Thyroid gland (tissue), 4 donors: ENCODE measurements around the gene CAGE1. TPM values are rescaled to one million over a fixed set of nuclear protein-coding genes. Genes with fewer than 3 reads are reported as not detected.
"Not testable (repeated sequence)": the region's sequence is repeated elsewhere in the genome, so short reads cannot be mapped to it uniquely, and the experiment has no call there.

ENCODE experiments used
- DNase-seq, 2 donors: peaks; one replicate each; pipeline ENCODE4 v3.0.0-alpha.2; 2019
- H3K27ac ChIP-seq, 3 donors: fragments of 200-600 bp; sonication (generic); 1 replicate in 2 of 3; 2 replicates in 1 of 3; pipeline ENCODE4 v1.5.1; 2016 to 2019; ENCODE audit warnings: mild to moderate bottlenecking in 1 of 3, moderate library complexity in 1 of 3
- H3K27me3 ChIP-seq: fragments of 200-600 bp; sonication (generic); one replicate; pipeline ENCODE4 v1.5.1; 2019
- H3K36me3 ChIP-seq, 2 donors: fragments of 200-600 bp; sonication (generic); one replicate each; pipeline ENCODE4 v1.5.1; 2016 to 2019
- H3K4me1 ChIP-seq, 2 donors: fragments of 200-600 bp; sonication (generic); one replicate each; pipeline ENCODE4 v1.5.1; 2017 to 2019
- H3K4me3 ChIP-seq, 3 donors: fragments of 200-600 bp; sonication (generic); replicated peaks in 1 of 3; 1 replicate in 2 of 3; 2 replicates in 1 of 3; pipeline ENCODE4 v1.5.1; 2016; ENCODE audit warnings: mild to moderate bottlenecking in 1 of 3
- H3K9me3 ChIP-seq: fragments of 200-600 bp; sonication (generic); one replicate; pipeline ENCODE4 v1.5.1; 2017
- POLR2A ChIP-seq, 2 donors: fragments of 450-650 bp; IDR thresholded peaks; one replicate each; pipeline ENCODE4 v1.6.1; 2017; ENCODE audit warnings: antibody characterized with exemption in 2 of 2, mild to moderate bottlenecking in 2 of 2, moderate library complexity in 1 of 2
- whole genome bisulfite sequencing, 2 donors: methylation state at CpG; one replicate each; pipeline ENCODE4 v1.1.5; 2017; 5-methylcytosine and 5-hydroxymethylcytosine counted together
- intact Hi-C: fragments of 100-400 bp; cut with DNase I; formaldehyde crosslinking; loops from one replicate; pipeline ENCODE4 v1.15.1; 2023
- total RNA-seq, 4 donors: library from RNA; depleted of rRNA; stranded (reverse); fragments of >200 nt; gene quantifications; one replicate each; pipeline ENCODE4 v1.2.3, GENCODE V29; 2016
- TF ChIP-seq, protein P1 (sequence below), 6 experiments: fragments of 200-600 bp in 3 of 6; fragments of 450-650 bp in 3 of 6; sonication (generic) in 3 of 6; IDR thresholded peaks; one replicate each; pipeline ENCODE4 v1.5.1; 2016 to 2019; ENCODE audit warnings: antibody characterized with exemption in 6 of 6, mild to moderate bottlenecking in 2 of 6, inconsistent platforms in 1 of 6, moderate library complexity in 1 of 6

The CAGE1 gene
- total RNA-seq, 4 donors from 2014 or later, result 0.20 TPM; not detected in 3

DNA sequence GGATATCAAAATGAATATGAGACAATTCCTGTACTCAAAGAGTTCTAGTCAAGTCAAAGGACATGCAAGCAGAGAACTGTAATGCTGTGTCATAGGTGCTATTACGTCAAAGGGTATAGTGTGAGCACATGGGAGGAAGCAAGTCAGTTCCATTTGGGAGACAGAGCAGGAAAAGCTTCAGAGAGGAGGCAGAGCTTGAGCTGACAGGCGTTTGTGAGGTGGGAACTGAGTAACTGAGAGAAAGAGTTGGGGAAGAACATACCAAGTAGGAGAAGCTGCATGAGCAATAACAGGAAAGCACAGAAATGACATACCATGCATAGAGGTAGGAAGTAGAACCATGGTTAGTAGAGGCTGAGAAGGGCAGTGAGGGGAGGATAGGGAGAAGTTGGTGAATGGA, 61.3 kb downstream of the CAGE1 start:
- TF ChIP-seq, protein P1, sequence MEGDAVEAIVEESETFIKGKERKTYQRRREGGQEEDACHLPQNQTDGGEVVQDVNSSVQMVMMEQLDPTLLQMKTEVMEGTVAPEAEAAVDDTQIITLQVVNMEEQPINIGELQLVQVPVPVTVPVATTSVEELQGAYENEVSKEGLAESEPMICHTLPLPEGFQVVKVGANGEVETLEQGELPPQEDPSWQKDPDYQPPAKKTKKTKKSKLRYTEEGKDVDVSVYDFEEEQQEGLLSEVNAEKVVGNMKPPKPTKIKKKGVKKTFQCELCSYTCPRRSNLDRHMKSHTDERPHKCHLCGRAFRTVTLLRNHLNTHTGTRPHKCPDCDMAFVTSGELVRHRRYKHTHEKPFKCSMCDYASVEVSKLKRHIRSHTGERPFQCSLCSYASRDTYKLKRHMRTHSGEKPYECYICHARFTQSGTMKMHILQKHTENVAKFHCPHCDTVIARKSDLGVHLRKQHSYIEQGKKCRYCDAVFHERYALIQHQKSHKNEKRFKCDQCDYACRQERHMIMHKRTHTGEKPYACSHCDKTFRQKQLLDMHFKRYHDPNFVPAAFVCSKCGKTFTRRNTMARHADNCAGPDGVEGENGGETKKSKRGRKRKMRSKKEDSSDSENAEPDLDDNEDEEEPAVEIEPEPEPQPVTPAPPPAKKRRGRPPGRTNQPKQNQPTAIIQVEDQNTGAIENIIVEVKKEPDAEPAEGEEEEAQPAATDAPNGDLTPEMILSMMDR (IDR thresholded peaks at IDR 0.05), result no peak
- no peak for TF ChIP-seq POLR2A (IDR thresholded peaks at IDR 0.05)
- DNase-seq, result no peak
- WGBS, 2 donors, result 51 to 57% methylated on average over 2 of the region's 2 CpGs
- no peaks in the 10 kb centered on the region for H3K4me1 ChIP-seq
- H3K27ac ChIP-seq, result no peak overlapping the region
- intact Hi-C loops, result no loop called here
- no peaks in the 10 kb centered on the region for H3K36me3 ChIP-seq
- no peak overlapping the region for H3K4me3 ChIP-seq
- H3K27me3 ChIP-seq, result no peaks in the 10 kb centered on the region
- H3K9me3 ChIP-seq, result no peaks in the 10 kb centered on the region

- Histone ChIP-seq H3K27me3 (no peaks in the 10 kb centered on the region), H3K4me3 (no peak overlapping the region), H3K27ac (no peak overlapping the region), H3K36me3 (no peaks in the 10 kb centered on the region), H3K9me3 (no peaks in the 10 kb centered on the region), H3K4me1 (no peaks in the 10 kb centered on the region)
- WGBS, 2 donors, result 72 to 88% methylated on average over 3 of the region's 3 CpGs
- no peak for DNase-seq
- intact Hi-C loops, result no loop called here
- no peak for TF ChIP-seq POLR2A (IDR thresholded peaks at IDR 0.05)
- TF ChIP-seq, protein P1 (IDR thresholded peaks at IDR 0.05), result no peak
Observed at GRCh38 chr6:7325750-7326149, 63.8 kb downstream of the CAGE1 start.

DNA sequence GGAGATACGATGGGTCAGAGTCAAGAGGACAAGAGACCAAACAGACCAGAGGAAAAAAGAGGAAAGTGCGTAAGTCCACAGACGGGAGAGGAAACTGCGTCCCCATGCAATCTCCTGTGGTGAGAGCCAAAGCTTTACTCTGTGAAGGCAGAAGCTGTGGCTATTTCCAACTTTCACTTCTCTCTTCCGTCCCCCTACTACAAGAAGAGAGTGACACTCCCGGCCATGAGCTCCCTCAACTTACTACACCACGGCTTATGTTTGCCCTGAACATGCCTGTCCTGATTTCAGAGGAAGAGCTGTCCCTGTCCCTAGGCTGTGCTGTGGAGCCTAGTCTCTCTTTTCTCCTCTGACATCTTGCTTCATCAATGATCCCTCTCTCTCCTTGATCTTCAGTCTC, 65.0 kb downstream of the CAGE1 start:
- H3K36me3 ChIP-seq, result no peaks in the 10 kb centered on the region
- no peak overlapping the region for H3K4me3 ChIP-seq
- no peaks in the 10 kb centered on the region for H3K9me3 ChIP-seq
- intact Hi-C loops, result no loop called here
- 74 to 84% methylated on average over 7 of the region's 7 CpGs for WGBS, 2 donors
- no peaks in the 10 kb centered on the region for H3K27me3 ChIP-seq
- TF ChIP-seq, protein P1 (IDR thresholded peaks at IDR 0.05), result no peak
- no peak for TF ChIP-seq POLR2A (IDR thresholded peaks at IDR 0.05)
- DNase-seq, result no peak
- H3K27ac ChIP-seq, result no peak overlapping the region
- no peaks in the 10 kb centered on the region for H3K4me1 ChIP-seq

DNA sequence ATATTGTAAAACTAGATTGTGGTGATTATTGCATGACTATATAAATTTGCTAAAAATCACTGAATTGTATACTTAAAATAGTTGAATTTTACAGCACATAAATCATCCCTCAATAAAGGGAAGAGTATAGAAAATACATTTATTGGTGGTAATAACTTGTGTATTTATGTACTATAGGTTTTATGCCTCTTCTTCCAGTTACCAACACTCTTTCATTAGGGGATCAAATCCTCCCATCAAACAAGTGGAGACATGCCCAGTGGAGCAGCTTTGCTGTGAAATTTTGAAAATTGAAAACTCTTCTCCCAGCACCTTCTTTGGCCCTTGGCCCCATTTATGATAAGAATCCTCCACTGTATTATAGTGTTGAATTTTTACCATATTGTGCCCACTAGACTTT, 66.5 kb downstream of the CAGE1 start:
- Histone ChIP-seq H3K4me3 (no peak overlapping the region), H3K27me3 (no peaks in the 10 kb centered on the region), H3K9me3 (no peaks in the 10 kb centered on the region), H3K36me3 (no peaks in the 10 kb centered on the region), H3K4me1 (no peaks in the 10 kb centered on the region), H3K27ac (no peak overlapping the region)
- intact Hi-C loops, result no loop called here
- no peak for TF ChIP-seq POLR2A (IDR thresholded peaks at IDR 0.05)
- TF ChIP-seq, protein P1 (IDR thresholded peaks at IDR 0.05), result no peak
- no peak for DNase-seq

DNA sequence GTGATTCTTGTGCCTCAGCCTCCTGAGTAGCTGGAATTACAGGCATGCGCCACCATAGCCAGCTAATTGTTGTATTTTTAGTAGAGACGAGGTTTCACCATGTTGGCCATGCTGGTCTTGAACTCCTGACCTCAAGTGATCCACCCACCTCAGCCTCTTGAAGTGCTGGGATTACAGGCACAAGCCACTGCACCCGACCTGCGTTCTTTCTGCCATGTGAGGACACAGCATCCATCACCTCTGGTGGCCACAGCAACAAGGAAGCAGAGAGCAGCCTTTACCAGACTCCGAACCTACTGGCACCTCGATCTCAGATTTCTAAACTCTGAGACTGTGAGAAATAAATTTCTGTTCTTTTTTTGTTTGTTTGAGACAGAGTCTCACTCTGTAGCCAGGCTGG, 67.7 kb downstream of the CAGE1 start:
- intact Hi-C loops, H3K4me3 ChIP-seq, DNase-seq, H3K36me3 ChIP-seq, H3K27ac ChIP-seq, H3K4me1 ChIP-seq, H3K9me3 ChIP-seq, H3K27me3 ChIP-seq: not testable (repeated sequence)
- 64 to 76% methylated on average over 6 of the region's 6 CpGs for WGBS, 2 donors

GRCh38 chr6:7319406-7319805, 70.1 kb downstream of the CAGE1 start:
- DNase-seq, H3K27me3 ChIP-seq, H3K9me3 ChIP-seq, intact Hi-C loops, H3K4me1 ChIP-seq, H3K27ac ChIP-seq, H3K4me3 ChIP-seq, H3K36me3 ChIP-seq: not testable (repeated sequence)
- WGBS, 2 donors, result 97 to 98% methylated on average over 2 of the region's 2 CpGs
